Thyroid gland (tissue), 4 donors: ENCODE data around the gene CBFA2T2. TPM values are rescaled to one million over a fixed set of nuclear protein-coding genes. Genes with fewer than 3 reads are reported as not detected.

Source experiments
- DNase-seq, 2 donors: peaks; one replicate each; pipeline ENCODE4 v3.0.0-alpha.2; 2019
- H3K27ac ChIP-seq, 3 donors: fragments of 200-600 bp; sonication (generic); 1 replicate in 2 of 3; 2 replicates in 1 of 3; pipeline ENCODE4 v1.5.1; 2016 to 2019; ENCODE audit warnings: mild to moderate bottlenecking in 1 of 3, moderate library complexity in 1 of 3
- H3K27me3 ChIP-seq: fragments of 200-600 bp; sonication (generic); one replicate; pipeline ENCODE4 v1.5.1; 2019
- H3K36me3 ChIP-seq, 2 donors: fragments of 200-600 bp; sonication (generic); one replicate each; pipeline ENCODE4 v1.5.1; 2016 to 2019
- H3K4me1 ChIP-seq, 2 donors: fragments of 200-600 bp; sonication (generic); one replicate each; pipeline ENCODE4 v1.5.1; 2017 to 2019
- H3K4me3 ChIP-seq, 3 donors: fragments of 200-600 bp; sonication (generic); replicated peaks in 1 of 3; 1 replicate in 2 of 3; 2 replicates in 1 of 3; pipeline ENCODE4 v1.5.1; 2016; ENCODE audit warnings: mild to moderate bottlenecking in 1 of 3
- H3K9me3 ChIP-seq: fragments of 200-600 bp; sonication (generic); one replicate; pipeline ENCODE4 v1.5.1; 2017
- CTCF ChIP-seq, 6 experiments: fragments of 200-600 bp in 3 of 6; fragments of 450-650 bp in 3 of 6; sonication (generic) in 3 of 6; IDR thresholded peaks; one replicate each; pipeline ENCODE4 v1.5.1; 2016 to 2019; ENCODE audit warnings: antibody characterized with exemption in 6 of 6, mild to moderate bottlenecking in 2 of 6, inconsistent platforms in 1 of 6, moderate library complexity in 1 of 6
- POLR2A ChIP-seq, 2 donors: fragments of 450-650 bp; IDR thresholded peaks; one replicate each; pipeline ENCODE4 v1.6.1; 2017; ENCODE audit warnings: antibody characterized with exemption in 2 of 2, mild to moderate bottlenecking in 2 of 2, moderate library complexity in 1 of 2
- WGBS, 2 donors: methylation state at CpG; one replicate each; pipeline ENCODE4 v1.1.5; 2017; 5-methylcytosine and 5-hydroxymethylcytosine counted together
- intact Hi-C: fragments of 100-400 bp; cut with DNase I; formaldehyde crosslinking; loops from one replicate; pipeline ENCODE4 v1.15.1; 2023
- total RNA-seq, 4 donors: library from RNA; depleted of rRNA; stranded (reverse); fragments of >200 nt; gene quantifications; one replicate each; pipeline ENCODE4 v1.2.3, GENCODE V29; 2016

The CBFA2T2 gene
- total RNA-seq, 4 donors from 2014 or later, result 29.7 to 57.3 (median 35.8) TPM

- peaks cover 17 to 30% of the 10 kb centered on the region in 2 donors for H3K4me1 ChIP-seq
- DNase-seq, result peak; percentile 84 to 88
Measured at GRCh38 chr20:33674294-33675135, 184.6 kb downstream of the CBFA2T2 start, which contains the start of gene NECAB3. TSS of gene NECAB3 (minus strand) at chr20:33674428. CDS start at chr20:33674352, 76 bp downstream.

GRCh38 chr20:33675136-33675959 is 185.5 kb downstream of the CBFA2T2 start:
- Histone ChIP-seq H3K36me3 (no peaks in the 10 kb centered on the region), H3K9me3 (no peaks in the 10 kb centered on the region), H3K4me1 (peaks cover 17 to 22% of the 10 kb centered on the region in 2 donors), H3K27ac (peak overlapping the region; percentile 80 to 83 (median 81)), H3K27me3 (no peaks in the 10 kb centered on the region), H3K4me3 (no peak overlapping the region)
- intact Hi-C loops, result loop anchor here (10.0 kb wide), 1 partner anchor 439 kb away; the partner anchor contains the start of gene EIF2S2
- TF ChIP-seq POLR2A (IDR thresholded peaks at IDR 0.05) (peak in 1 of 2 donors; percentile 7), CTCF (IDR thresholded peaks at IDR 0.05) (no peak)
- 42 to 43% methylated on average over 16 of the region's 16 CpGs for WGBS, 2 donors
- no peak for DNase-seq

More at GRCh38 chr20:33674294-33675135, 184.6 kb downstream of the CBFA2T2 start, which contains the start of gene NECAB3:
- H3K27me3 ChIP-seq, result no peaks in the 10 kb centered on the region
- intact Hi-C loops, result loop anchor here (5.0 to 10.0 kb wide), 2 partner anchors 217 to 440 kb away; partner anchors contain the start of gene EIF2S2
- no peaks in the 10 kb centered on the region for H3K9me3 ChIP-seq
- H3K27ac ChIP-seq, result peak within 1 kb of the TSS; percentile 81 to 85 (median 84)
- no peaks in the 10 kb centered on the region for H3K36me3 ChIP-seq
- no peak for TF ChIP-seq CTCF (IDR thresholded peaks at IDR 0.05)
- TF ChIP-seq POLR2A (IDR thresholded peaks at IDR 0.05), result peak; percentile 20 to 85
- peak within 1 kb of the TSS; percentile 51 to 76 (median 72) for H3K4me3 ChIP-seq
- WGBS, 2 donors, result 12% methylated on average over 17 to 18 of the region's 73 CpGs

GRCh38 chr20:33676121-33676520 is 186.2 kb downstream of the CBFA2T2 start:
- Histone ChIP-seq H3K36me3 (no peaks in the 10 kb centered on the region), H3K9me3 (no peaks in the 10 kb centered on the region), H3K4me3 (no peak overlapping the region), H3K27ac (peak overlapping the region; percentile 80 to 83 (median 81)), H3K4me1 (peaks cover 17 to 22% of the 10 kb centered on the region in 2 donors), H3K27me3 (no peaks in the 10 kb centered on the region)
- no peak for DNase-seq
- intact Hi-C loops, result loop anchor here (10.0 kb wide), 1 partner anchor 439 kb away; the partner anchor contains the start of gene EIF2S2
- TF ChIP-seq POLR2A (IDR thresholded peaks at IDR 0.05) (no peak), CTCF (IDR thresholded peaks at IDR 0.05) (no peak)
- 93 to 95% methylated on average over 8 to 11 of the region's 11 CpGs for WGBS, 2 donors

- Histone ChIP-seq H3K4me3 (no peak overlapping the region), H3K36me3 (no peaks in the 10 kb centered on the region), H3K9me3 (no peaks in the 10 kb centered on the region), H3K4me1 (peaks cover 17 to 22% of the 10 kb centered on the region in 2 donors), H3K27me3 (no peaks in the 10 kb centered on the region), H3K27ac (no peak overlapping the region)
- intact Hi-C loops, result loop anchor here (10.0 kb wide), 1 partner anchor 438 kb away; the partner anchor contains the start of gene EIF2S2
- no peak for TF ChIP-seq CTCF (IDR thresholded peaks at IDR 0.05)
- no peak for TF ChIP-seq POLR2A (IDR thresholded peaks at IDR 0.05)
- 93 to 94% methylated on average over 21 to 25 of the region's 31 CpGs for WGBS, 2 donors
- no peak for DNase-seq
Measured at GRCh38 chr20:33676652-33677645, 187.1 kb downstream of the CBFA2T2 start.
